GM19455 (cell line): Measurements from ENCODE around the gene SULF2.

Source experiments
- ATAC-seq: cut with Tn5 transposase; IDR thresholded peaks from one replicate; pipeline ENCODE4 v1.9.1; 2021; ENCODE audit not compliant: unreplicated experiment

Gene SULF2

GRCh38 chr20:47740862-47741184 lies 44.5 kb downstream of the SULF2 start:
- no peak for ATAC-seq

DNA sequence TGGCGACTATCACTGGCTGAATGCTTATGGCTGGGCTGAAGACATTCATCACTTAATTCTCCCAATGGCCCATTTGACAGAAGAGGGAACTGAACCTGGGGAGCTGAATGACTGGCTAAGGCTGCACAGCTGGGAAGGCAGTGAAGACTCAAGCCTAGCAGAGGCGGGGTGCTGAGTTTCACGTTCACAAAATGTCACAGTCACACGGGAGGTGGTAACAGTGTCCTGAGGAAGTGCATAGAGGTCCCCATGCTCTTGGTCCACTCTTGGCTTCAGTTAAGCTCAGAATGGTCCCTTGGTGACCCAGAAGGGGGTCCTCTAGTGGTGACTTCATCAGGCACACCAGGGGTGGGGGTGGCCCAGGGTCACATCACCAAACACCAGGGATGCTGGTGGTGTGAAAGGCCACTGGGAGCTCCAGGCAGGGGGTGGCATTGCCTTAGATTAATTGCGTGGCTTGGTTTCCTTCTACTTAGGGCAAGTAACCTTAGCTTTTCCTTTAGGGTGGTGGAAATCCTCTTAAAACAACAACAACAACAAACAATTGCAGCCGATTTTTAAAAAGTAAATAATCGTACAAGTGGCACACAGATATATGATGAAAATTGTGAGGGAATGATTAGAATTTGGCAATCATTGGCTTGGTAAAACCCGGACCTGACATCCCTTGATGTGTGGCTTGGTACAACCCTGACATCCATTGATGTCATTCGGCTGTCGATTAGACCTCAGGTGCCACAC lies 45.0 kb downstream of the SULF2 start:
- no peak for ATAC-seq

- no peak for ATAC-seq
Measured at GRCh38 chr20:47737923-47738322, 47.4 kb downstream of the SULF2 start.

DNA sequence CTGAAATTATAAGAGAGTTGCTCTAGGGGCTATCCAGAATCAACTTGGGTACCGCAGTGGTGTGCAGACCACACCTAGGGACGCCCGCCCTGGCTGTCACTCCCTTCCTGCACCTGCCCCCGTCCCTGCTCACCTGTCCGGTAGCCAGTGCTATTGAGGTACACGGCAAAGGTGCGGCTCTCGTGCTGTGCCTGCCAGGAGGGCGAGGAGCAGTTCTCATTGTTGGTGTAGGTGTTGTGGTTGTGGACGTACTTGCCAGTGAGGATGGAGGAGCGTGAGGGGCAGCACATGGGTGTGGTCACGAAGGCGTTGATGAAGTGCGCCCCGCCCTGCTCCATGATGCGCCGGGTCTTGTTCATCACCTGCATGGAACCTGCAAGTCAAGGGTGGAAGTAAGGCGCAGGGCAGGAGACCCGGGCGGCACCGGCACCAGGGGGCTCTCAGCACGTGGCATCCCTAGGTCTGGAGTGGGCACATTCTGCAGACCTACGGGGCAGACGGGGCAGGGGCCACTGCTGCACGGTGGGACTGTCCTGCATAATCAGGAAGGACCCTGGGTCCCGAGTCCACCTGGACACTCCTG lies 48.6 kb downstream of the SULF2 start:
- ATAC-seq, result no peak

GRCh38 chr20:47735412-47736400 lies 49.6 kb downstream of the SULF2 start:
- ATAC-seq, result no peak

- ATAC-seq, result no peak
Measured at GRCh38 chr20:47734870-47735269, 50.4 kb downstream of the SULF2 start.

- ATAC-seq, result no peak
Measured at GRCh38 chr20:47733892-47734291, 51.4 kb downstream of the SULF2 start.

DNA sequence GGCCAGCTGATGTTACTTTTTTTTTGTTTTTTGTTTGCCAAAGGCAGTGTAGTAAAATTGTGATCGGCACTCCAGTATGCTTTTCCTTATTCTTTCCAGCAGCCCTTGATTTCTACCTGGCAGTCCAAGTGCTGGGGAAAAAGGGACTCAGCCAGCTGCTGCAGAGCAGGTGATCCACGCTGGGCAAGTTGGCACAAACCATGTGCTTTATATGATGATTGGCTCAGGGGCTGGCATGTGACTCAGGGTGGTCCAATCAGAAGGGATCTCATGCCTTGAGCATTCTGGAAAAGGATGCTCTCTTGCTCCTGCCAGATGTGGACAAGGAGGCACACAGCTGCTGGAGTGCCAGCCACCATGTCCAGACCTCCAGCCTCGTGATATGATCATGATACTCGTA lies 54.5 kb downstream of the SULF2 start:
- ATAC-seq, result no peak

DNA sequence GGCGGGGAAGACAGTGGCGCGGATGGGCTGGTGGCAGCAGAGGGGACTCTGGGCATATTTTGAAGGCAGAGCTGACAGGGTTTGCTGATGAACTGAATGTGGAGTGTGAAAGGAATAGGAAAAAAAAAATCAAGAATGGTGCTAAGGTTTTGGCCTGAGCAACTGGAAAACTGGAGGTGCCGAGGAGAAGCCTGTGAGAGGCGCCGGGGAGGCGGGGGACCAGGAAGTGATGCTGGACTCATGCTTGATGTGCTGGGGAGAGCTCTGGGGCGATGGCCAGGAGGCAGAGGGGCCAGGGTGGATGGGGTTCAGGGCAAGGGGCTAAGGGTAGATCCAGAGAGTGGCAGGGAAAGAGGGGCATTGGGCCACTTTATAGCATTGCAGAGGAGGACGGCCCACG lies 55.8 kb downstream of the SULF2 start:
- no peak for ATAC-seq

DNA sequence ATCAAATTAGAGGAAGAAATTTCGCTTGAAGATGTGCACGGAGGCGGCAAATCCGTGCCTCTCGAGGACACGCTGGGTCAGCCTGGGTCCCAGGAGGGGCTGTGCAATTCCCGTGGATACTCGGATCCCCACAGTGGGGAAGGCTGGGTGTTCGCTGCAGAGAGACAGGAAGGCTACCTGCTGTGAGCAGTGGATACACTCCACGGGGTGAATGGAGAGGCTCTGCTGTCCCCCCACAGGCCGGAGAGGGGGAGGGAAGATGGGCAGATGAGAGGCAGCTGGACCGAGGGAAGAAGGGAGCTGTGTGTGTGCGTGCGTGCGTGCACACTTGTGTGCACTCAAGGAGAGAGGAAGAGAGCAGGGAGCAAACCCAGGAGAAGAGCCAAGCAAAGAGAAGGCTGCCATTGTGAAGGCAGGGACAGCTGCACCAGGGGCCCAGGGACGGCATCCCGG lies 57.3 kb downstream of the SULF2 start:
- ATAC-seq, result no peak

DNA sequence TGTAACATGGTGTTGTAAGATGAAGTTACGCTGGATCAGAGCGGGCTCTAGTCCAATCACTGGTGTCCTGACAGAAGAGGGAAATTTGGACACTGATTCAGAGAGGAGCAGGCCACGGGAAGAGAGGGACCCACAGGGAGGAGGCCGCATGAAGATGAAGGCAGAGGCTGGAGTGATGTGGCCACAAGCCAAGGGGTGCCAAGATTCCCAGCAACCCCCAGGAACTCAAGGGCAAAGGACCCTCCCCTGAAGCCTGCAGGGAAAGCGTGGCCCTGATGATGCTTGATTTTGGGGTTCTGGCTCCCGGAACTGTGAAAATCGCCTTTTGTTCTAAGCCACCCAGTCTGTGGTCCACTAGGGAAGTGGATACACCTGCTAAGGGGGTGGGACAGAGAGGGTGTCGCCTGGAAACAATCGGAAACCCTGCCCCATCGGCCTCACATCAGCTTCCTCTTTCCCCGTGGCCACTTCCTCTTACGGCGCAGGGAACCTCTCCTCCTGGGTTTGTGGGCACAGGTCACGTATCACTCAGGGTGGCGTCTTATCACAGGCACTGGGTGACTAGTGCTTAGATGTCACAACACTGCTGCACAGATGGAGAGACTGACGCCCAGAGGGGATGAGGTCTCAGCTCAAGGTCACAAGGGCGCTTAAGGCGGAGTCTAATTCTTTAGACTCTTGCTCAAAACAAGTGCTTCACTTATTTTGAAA lies 58.0 kb downstream of the SULF2 start:
- no peak for ATAC-seq

DNA sequence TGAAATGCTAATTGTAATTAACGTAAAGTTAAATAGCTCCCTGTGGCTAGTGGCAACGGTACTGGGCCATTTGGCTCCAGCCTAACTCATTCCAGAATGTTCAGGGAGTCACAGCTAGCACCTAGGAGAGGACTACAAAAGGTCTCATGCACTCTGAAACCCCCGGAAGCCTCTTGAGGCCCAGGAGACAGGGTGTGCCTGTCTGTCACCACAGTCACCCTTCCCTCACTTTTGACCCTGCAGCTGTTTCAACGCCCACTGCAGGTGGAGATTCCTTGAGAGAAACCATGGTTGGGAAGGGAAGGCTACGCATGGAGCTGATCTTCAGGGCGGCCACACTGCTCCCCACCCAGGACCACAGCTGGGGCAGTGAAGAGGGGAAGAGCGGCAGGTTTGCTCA lies 58.6 kb downstream of the SULF2 start:
- no peak for ATAC-seq

GRCh38 chr20:47725248-47725973 lies 59.9 kb downstream of the SULF2 start:
- no peak for ATAC-seq

GRCh38 chr20:47724910-47725247 lies 60.4 kb downstream of the SULF2 start:
- no peak for ATAC-seq

- ATAC-seq, result no peak
Measured at GRCh38 chr20:47724396-47724795, 60.9 kb downstream of the SULF2 start.

- ATAC-seq, result no peak
Measured at GRCh38 chr20:47723322-47723721, 62.0 kb downstream of the SULF2 start.

DNA sequence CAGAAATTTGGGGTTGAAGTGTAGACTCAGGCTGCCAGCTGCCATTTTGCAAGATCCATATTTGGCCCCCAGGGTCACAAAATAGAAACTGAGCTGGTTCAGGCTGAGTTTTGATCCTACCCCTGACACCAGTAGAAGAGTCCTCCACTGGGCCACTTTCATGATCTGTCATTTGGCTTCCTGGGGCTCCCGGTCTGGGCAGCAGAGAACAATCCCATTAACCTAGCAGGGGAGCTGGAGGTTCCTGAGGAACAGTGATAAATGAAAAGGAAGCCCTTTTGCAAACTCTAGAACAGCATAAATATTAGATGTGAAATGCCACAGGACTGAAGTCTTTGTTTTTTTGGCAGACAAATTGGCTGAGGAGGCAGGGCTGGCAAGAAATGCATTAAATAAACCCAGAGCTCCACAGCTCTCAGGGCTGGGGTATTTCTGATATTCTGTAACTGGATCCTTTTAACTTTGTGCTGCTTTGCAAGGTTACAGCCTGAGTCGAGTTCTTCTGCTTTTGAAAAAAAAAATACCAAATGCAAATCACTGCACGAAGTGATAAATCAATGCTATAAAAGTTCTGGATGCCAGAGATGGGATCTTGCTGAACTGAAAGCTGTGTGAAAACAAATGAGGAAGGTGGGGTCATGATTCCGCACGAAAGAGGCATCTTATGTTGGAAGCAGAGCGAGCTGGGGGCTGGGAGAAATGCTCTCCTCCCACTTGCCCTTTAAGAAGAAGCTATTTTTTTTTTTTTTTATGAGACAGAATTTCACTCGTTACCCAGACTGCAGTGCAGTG lies 64.4 kb downstream of the SULF2 start:
- no peak for ATAC-seq

- no peak for ATAC-seq
Measured at GRCh38 chr20:47719625-47720024, 65.7 kb downstream of the SULF2 start.

DNA sequence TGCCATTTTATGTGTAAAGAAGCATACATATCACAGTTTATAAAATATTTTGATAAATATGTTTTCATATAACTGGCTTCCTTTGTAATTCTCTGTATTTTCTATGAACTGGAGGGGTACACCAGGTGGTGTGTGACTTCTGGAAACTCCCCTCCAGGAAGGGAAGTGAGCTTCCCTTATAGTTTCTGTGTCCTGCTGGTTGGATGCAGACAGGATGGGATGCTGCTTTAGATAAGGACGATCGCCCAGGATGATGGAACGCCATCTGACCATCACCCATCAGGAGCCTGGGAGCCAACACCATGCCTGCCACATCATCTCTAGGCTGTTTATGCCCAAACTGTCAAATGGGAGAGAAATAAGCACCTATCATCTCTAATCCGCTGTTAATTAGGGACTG lies 66.1 kb downstream of the SULF2 start:
- no peak for ATAC-seq

DNA sequence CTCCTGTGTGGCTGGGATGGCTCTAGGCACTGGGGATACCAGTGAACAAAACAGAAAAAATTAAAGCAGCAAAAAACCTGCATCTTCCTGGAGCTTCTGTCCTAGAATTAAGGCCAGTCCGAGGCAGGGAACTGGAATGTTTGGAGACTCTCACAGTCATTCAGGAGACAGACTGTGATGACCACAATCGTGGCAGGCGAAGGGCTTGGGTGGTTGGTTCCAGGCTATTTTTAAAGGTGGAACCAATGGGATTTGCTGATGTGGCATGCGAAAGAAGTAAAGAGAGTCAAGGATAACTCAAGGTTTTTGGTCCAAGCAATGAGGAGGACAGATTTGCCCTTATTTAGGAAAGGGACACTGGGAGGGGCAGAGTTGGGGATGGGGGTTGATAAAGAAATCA lies 66.9 kb downstream of the SULF2 start:
- no peak for ATAC-seq
